Progenitor cell of endocrine pancreas (in vitro differentiated cells): Measurements from ENCODE around the gene RP2. TPM values are rescaled to one million over a fixed set of nuclear protein-coding genes. Genes with fewer than 3 reads are reported as not detected.

Experiments used
- DNase-seq: peaks from one replicate; pipeline ENCODE4 v3.0.0; 2021; ENCODE audit warnings: low spot score; ENCODE audit not compliant: unreplicated experiment
- H3K27ac Mint-ChIP-seq: 2 replicates; pipeline ENCODE4 v1.8.0; 2021; ENCODE audit warnings: mild to moderate bottlenecking, moderate library complexity, mixed read lengths
- H3K27me3 Mint-ChIP-seq: 2 replicates; pipeline ENCODE4 v1.8.0; 2021; ENCODE audit warnings: mixed read lengths
- H3K36me3 Mint-ChIP-seq: 2 replicates; pipeline ENCODE4 v1.8.0; 2022; ENCODE audit warnings: mixed read lengths; ENCODE audit not compliant: insufficient read depth
- H3K4me1 Mint-ChIP-seq: 2 replicates; pipeline ENCODE4 v1.8.0; 2021; ENCODE audit warnings: low read depth, mixed read lengths
- H3K4me3 Mint-ChIP-seq: 2 replicates; pipeline ENCODE4 v1.8.0; 2021; ENCODE audit warnings: low read depth, mild to moderate bottlenecking, moderate library complexity, mixed read lengths
- H3K9me3 Mint-ChIP-seq: 2 replicates; pipeline ENCODE4 v1.8.0; 2021; ENCODE audit warnings: low read depth, mixed read lengths
- total RNA-seq: library from RNA; stranded (reverse); gene quantifications from 2 replicates; pipeline ENCODE4 v1.2.1, GENCODE V29; 2021
- TF ChIP-seq, protein P1 (sequence below): fragments of 200-600 bp; sonication (generic); IDR thresholded peaks from one replicate; pipeline ENCODE4 v1.5.0; 2021; ENCODE audit warnings: antibody characterized with exemption, mild to moderate bottlenecking; ENCODE audit not compliant: unreplicated experiment

Gene RP2
- total RNA-seq, 1 donor from 2014 or later: 9.3 TPM

DNA sequence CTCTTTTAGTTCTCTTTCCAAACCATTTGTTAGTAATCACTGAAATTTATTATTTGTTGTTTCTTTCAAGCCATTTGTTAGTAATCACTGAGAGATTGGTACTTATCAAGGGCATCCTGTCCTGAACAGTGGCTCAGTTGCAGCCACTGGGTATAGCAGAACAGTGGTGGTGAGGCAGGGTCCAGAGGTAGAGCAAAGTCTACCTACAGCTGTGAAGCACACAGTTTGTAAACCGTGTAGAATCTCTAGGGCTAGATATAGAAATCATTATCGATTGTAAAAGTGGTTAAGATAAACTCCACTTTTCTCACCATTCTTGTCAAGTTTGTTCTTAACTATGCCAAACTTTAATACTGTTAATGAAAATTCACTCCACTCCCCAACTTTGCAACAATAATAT lies 79.4 kb downstream of the RP2 start:
- H3K27me3 Mint-ChIP-seq: no peaks in the 10 kb centered on the region
- no peak overlapping the region for H3K4me3 Mint-ChIP-seq
- TF ChIP-seq, protein P1, sequence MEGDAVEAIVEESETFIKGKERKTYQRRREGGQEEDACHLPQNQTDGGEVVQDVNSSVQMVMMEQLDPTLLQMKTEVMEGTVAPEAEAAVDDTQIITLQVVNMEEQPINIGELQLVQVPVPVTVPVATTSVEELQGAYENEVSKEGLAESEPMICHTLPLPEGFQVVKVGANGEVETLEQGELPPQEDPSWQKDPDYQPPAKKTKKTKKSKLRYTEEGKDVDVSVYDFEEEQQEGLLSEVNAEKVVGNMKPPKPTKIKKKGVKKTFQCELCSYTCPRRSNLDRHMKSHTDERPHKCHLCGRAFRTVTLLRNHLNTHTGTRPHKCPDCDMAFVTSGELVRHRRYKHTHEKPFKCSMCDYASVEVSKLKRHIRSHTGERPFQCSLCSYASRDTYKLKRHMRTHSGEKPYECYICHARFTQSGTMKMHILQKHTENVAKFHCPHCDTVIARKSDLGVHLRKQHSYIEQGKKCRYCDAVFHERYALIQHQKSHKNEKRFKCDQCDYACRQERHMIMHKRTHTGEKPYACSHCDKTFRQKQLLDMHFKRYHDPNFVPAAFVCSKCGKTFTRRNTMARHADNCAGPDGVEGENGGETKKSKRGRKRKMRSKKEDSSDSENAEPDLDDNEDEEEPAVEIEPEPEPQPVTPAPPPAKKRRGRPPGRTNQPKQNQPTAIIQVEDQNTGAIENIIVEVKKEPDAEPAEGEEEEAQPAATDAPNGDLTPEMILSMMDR: no peak
- peaks cover 31% of the 10 kb centered on the region for H3K4me1 Mint-ChIP-seq
- peaks cover 5% of the 10 kb centered on the region for H3K36me3 Mint-ChIP-seq
- no peak for DNase-seq
- H3K9me3 Mint-ChIP-seq: peaks cover 15% of the 10 kb centered on the region
- no peak overlapping the region for H3K27ac Mint-ChIP-seq

- Mint-ChIP-seq H3K27ac (no peak overlapping the region), H3K36me3 (peaks cover 5% of the 10 kb centered on the region), H3K9me3 (peaks cover 22% of the 10 kb centered on the region), H3K27me3 (no peaks in the 10 kb centered on the region), H3K4me3 (no peak overlapping the region), H3K4me1 (peaks cover 35% of the 10 kb centered on the region)
- TF ChIP-seq, protein P1: no peak
- DNase-seq: no peak
These were observed 80.8 kb downstream of the RP2 start for GRCh38 chrX:46917622-46918021.

DNA sequence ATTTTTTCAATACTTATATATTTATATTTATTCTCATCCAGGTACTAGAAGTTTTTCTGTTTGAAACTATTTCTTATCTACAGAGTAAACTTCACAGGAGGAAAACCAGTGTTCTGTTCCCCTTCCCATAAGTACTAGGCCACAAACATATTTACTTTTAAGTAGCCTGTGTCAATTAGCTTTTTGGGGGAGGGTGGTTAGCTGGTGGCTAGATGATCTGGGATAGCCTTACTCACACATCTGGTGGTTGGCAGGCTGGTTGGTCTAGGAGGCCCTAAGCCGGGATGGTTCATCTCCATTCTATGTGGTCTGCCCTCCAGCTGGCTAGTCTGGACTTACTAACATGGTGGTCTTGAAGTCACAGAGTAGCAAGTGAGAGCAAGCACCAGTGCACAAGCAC lies 81.6 kb downstream of the RP2 start:
- H3K9me3 Mint-ChIP-seq: peaks cover 23% of the 10 kb centered on the region

GRCh38 chrX:46920235-46920634 lies 83.4 kb downstream of the RP2 start:
- no peak overlapping the region for H3K4me3 Mint-ChIP-seq
- peaks cover 24% of the 10 kb centered on the region for H3K4me1 Mint-ChIP-seq
- H3K36me3 Mint-ChIP-seq: peaks cover 5% of the 10 kb centered on the region
- H3K27me3 Mint-ChIP-seq: no peaks in the 10 kb centered on the region
- no peak overlapping the region for H3K27ac Mint-ChIP-seq
- TF ChIP-seq, protein P1: no peak
- peaks cover 23% of the 10 kb centered on the region for H3K9me3 Mint-ChIP-seq
- no peak for DNase-seq

More for the DNA sequence above, 81.6 kb downstream of the RP2 start:
- Mint-ChIP-seq H3K27me3 (no peaks in the 10 kb centered on the region), H3K36me3 (peaks cover 5% of the 10 kb centered on the region), H3K27ac (peak overlapping the region; percentile 27), H3K4me1 (peaks cover 35% of the 10 kb centered on the region), H3K4me3 (no peak overlapping the region)
- DNase-seq: no peak
- TF ChIP-seq, protein P1: no peak

GRCh38 chrX:46922611-46923010 lies 85.8 kb downstream of the RP2 start:
- Mint-ChIP-seq H3K27me3 (no peaks in the 10 kb centered on the region), H3K4me3 (no peak overlapping the region), H3K9me3 (peaks cover 20% of the 10 kb centered on the region), H3K27ac (no peak overlapping the region), H3K4me1 (peaks cover 14% of the 10 kb centered on the region), H3K36me3 (peaks cover 7% of the 10 kb centered on the region)
- TF ChIP-seq, protein P1: no peak
- no peak for DNase-seq
